SK-N-SH (cell line): Measurements from ENCODE around the gene HOXD11.

ENCODE experiments used
- CTCF ChIP-seq: fragments of 200-600 bp; sonication (generic); IDR thresholded peaks from 2 replicates; pipeline ENCODE4 v1.6.1; 2017; ENCODE audit warnings: antibody characterized with exemption, mild to moderate bottlenecking, moderate library complexity
- USF1 ChIP-seq: IDR thresholded peaks from 2 replicates; pipeline ENCODE4 v1.4.0; 2012; ENCODE audit warnings: low read depth, borderline replicate concordance

- TF ChIP-seq CTCF: no peak
- no peak for TF ChIP-seq USF1
Observed at GRCh38 chr2:176084611-176085119, 22.4 kb upstream of the HOXD11 start.
